Motor neuron (in vitro differentiated cells): ENCODE data around the gene ZNF556. TPM values are rescaled to one million over a fixed set of nuclear protein-coding genes. Genes with fewer than 3 reads are reported as not detected.

Experiments
- ATAC-seq, 8 experiments: fragments of 200-7000 bp; cut with Tn5 transposase; replicated peaks in 6 of 8; 2 replicates each; pipeline ENCODE4 v1.8.0; 2021; ENCODE audit warnings: mild to moderate bottlenecking in 8 of 8, moderate library complexity in 8 of 8
- H3K27ac ChIP-seq, 2 donors: fragments of 250-450 bp; sonication (Bioruptor Pico); 2 replicates each; pipeline ENCODE4 v1.9.0; 2021; ENCODE audit warnings: antibody characterized with exemption in 2 of 2, mild to moderate bottlenecking in 2 of 2, moderate library complexity in 1 of 2
- H3K4me1 ChIP-seq, 2 donors: fragments of 250-450 bp; sonication (Bioruptor Pico); replicated peaks in 1 of 2; 2 replicates each; pipeline ENCODE4 v1.6.1; 2021; ENCODE audit warnings: antibody characterized with exemption in 2 of 2, mild to moderate bottlenecking in 2 of 2, moderate library complexity in 1 of 2
- H3K4me3 ChIP-seq, 5 donors: fragments of 250-450 bp; sonication (Bioruptor Pico); 2 replicates each; pipeline ENCODE4 v1.9.0; 2021; ENCODE audit warnings: antibody characterized with exemption in 5 of 5, mild to moderate bottlenecking in 5 of 5, moderate library complexity in 4 of 5
- WGBS, 10 experiments: fragments of 450-650 bp; shearing (Covaris generic); methylation state at CpG; one replicate each; pipeline ENCODE4 v1.0.0; 2022; 5-methylcytosine and 5-hydroxymethylcytosine counted together
- in situ Hi-C, 9 experiments: fragments of 400-800 bp; cut with MboI; loops; one replicate each; pipeline ENCODE4 v1.15.0; 2021; ENCODE audit warnings: low sequenced_read_pairs in 9 of 9, low pct_unique_long_range_greater_than_20kb in 2 of 9; ENCODE audit not compliant: unreplicated experiment in 9 of 9
- total RNA-seq, 8 experiments: library from RNA; unstranded; fragments of 300-600 nt; gene quantifications; 2 replicates each; pipeline versions ENCODE4 v1.2.3 to v1.2.4, GENCODE V29; 2022

ZNF556 gene
- total RNA-seq, 8 experiments from 2014 or later: 0.07 to 1.1 (median 0.17) TPM

DNA sequence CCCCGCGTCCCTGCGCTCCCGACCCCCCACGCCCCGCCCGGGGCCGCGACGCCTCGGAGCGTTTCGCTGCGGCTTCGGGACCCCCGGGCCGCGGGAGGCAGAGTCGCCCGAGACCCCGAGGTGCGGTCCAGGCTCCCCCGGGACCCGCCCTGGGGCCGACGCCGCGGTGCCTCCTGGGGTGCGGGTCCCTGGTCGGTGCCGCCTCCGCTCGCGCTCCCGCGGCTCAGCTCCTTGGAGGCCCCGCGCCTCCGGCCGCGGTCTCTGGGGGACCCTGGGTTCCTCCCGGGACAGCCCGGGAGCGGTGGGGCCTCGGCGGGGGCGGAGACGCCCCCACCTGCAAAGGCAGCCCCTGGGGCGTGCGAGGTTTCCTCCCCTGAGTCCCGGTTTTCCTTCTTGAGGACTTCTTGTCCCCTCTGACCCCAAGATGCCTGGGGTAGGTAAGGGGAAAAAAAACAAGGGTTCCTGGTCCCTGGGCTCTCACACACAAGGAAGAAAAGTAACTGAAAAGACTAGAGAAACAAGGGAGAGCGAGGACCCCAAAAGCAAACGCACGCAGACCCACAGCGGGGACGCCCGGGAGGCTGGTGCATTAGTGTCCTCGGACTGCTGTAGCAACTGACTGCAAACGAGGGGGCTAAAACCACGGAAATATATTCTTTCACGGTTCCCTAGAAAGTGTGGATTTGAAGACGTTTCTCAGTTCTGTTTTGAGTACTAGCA is 25.1 kb upstream of the ZNF556 start:
- in situ Hi-C loops: loop anchor here in 1 of 9 experiments (25.0 kb wide), 1 partner anchor 95 kb away; the partner anchor contains the start of gene ZNF77
- WGBS, 10 experiments: 0 to 43% (median 15%) methylated on average over 4 to 13 of the region's 62 CpGs; no CpG with 5 or more reads in 3 of the 10 experiments
- H3K4me3 ChIP-seq: peak overlapping the region; percentile 88 to 94 (median 92)
- H3K4me1 ChIP-seq: peaks cover 0 to 6% of the 10 kb centered on the region in 2 donors
- peak in 1 of 8 experiments; percentile 1 for ATAC-seq
- H3K27ac ChIP-seq: peak overlapping the region; percentile 77 to 85

DNA sequence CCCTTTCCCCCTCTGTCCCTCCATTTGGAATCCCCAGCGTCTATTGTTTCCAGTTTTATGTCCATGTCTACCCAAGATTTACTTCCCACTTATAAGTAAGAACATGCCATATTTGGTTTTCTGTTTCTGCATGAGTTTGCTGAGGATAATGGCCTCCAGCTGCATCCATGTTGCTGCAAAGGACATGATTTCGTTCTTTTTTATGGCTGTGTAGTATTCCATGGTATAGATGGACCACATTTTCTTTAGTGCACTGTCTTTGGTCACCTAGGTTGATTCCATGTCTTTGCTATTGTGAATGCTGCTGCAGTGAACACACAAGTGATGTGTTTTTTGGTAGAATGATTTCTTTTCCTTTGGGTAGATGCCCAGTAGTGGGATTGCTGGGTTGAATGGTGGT is 22.0 kb upstream of the ZNF556 start:
- in situ Hi-C loops: loop anchor here in 1 of 9 experiments (25.0 kb wide), 1 partner anchor 92 kb away; the partner anchor contains the start of gene ZNF77
- Histone ChIP-seq H3K27ac (no peak overlapping the region), H3K4me1 (peaks cover 0 to 6% of the 10 kb centered on the region in 2 donors), H3K4me3 (no peak overlapping the region)
- whole genome bisulfite sequencing, 10 experiments: 41 to 100% (median 67%) methylated on average over 1 to 2 of the region's 2 CpGs; no CpG with 5 or more reads in 5 of the 10 experiments
- ATAC-seq: no peak

DNA sequence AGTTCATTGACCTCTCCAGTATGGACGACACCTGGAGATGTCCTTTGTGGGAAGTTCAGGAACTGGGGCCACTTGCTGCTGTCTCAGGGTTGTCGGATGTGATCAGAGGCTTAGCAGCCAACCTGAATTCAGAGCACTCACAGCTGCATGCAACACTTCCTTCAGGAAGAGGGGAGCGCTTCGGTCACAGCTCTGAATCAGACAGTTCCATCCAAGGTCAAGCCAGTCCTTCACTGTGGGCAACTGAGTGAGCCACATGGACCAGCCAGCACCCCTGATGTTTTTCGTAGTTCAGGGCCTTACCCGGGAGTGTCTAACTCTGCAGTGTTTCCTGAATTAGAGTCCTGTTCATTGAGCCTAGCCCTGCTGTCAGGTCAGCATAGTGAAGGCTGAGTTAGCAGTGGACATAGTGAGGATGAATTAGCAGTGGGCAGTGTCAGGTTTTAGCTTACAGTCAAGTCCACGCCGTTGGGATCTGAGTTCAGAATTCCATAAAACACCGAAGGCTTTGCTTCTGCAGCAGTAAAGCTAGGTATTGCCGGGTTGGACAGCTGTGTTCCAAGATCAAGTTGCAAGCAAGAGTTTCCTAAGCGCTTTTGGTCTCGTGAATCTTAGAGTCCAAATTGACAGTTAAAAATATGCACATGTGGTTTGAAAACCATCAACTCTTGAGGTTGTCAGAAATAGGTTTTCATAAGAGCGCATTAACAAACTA is 20.8 kb upstream of the ZNF556 start:
- no peak overlapping the region for H3K4me3 ChIP-seq
- in situ Hi-C loops: loop anchor here in 1 of 9 experiments (25.0 kb wide), 1 partner anchor 91 kb away; the partner anchor contains the start of gene ZNF77
- no peak overlapping the region for H3K27ac ChIP-seq
- 54 to 98% (median 87%) methylated on average over 2 to 10 of the region's 13 CpGs; no CpG with 5 or more reads in 1 of the 10 experiments for WGBS, 10 experiments
- no peak for ATAC-seq
- H3K4me1 ChIP-seq: peaks cover 0 to 6% of the 10 kb centered on the region in 2 donors

DNA sequence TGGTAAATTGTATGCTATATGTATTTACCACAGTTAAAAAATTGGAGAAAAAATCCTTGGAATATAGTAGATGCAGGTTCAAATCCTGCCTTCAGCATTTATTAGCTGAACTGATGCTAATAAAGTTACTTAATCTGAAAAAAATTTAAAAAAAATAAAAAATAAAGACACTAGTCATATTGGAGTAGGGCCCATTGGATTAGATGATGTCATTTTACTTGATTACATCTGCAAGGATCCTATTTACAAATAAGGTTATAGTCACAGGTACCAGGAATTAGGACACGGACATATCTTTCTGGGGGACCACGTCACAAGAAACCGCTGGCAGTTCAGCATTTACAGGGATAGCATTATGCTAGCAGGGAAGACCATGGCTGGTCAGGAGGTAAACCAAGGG is 19.6 kb upstream of the ZNF556 start:
- no peak for ATAC-seq
- 69 to 100% (median 94%) methylated on average over 1 to 3 of the region's 3 CpGs; no CpG with 5 or more reads in 1 of the 10 experiments for WGBS, 10 experiments
- no peak overlapping the region for H3K4me3 ChIP-seq
- H3K4me1 ChIP-seq: peaks cover 0 to 3% of the 10 kb centered on the region in 2 donors
- in situ Hi-C loops: loop anchor here in 1 of 9 experiments (25.0 kb wide), 1 partner anchor 90 kb away; the partner anchor contains the start of gene ZNF77
- no peak overlapping the region for H3K27ac ChIP-seq

DNA sequence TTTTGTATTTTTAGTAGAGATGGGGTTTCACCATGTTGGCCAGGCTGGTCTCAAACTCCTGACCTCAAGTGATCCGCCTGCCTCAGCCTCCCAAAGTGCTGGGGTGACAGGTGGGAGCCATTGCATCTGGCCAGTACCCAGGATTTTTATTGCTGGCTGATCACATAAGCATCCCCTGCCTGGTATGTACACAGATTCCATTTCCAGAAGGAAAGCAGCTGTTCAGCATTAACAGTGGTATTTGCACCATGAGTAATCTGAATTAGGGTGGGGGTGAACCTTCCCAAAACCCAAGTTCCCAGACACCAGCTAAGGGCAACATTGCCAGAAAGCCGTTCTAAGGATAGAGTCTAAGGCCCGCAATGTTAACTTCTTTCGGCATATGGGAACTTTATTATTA is 18.5 kb upstream of the ZNF556 start:
- WGBS, 10 experiments: 80 to 100% (median 90%) methylated on average over 1 to 3 of the region's 4 CpGs; no CpG with 5 or more reads in 5 of the 10 experiments
- Histone ChIP-seq H3K4me1 (no peaks in the 10 kb centered on the region), H3K4me3 (no peak overlapping the region), H3K27ac (no peak overlapping the region)
- ATAC-seq: no peak
- in situ Hi-C loops: loop anchor here in 1 of 9 experiments (25.0 kb wide), 1 partner anchor 89 kb away; the partner anchor contains the start of gene ZNF77

DNA sequence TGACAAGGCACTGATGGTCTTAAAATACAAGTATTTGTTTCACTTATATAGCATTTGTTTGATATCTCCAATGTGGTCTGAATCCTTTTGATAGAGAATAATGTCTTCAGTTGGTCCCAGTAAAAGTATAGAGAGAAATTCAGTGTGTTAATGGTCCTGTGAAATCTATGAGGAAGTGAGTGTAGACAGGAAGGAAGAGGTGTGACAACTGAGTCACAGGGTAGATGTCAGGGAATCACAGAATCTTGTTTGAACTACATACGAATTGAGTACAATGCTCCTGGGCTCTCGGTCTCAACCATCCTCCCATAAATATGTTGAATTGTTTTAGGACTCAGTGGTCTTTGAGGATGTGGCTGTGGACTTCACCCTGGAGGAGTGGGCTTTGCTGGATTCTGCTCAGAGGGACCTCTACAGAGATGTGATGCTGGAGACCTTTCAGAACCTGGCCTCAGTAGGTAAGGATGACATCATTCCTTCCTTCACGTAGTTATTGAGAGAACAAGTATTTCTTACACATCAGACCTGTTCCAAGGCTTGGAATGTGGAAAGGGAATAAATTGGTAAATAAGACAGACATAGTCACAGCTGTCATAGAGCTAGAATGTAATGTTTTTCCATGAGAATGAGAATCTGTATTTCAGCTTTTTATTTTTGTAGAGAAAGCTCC is 16.7 kb upstream of the ZNF556 start:
- no peak for ATAC-seq
- in situ Hi-C loops: no loop called here
- no peak overlapping the region for H3K27ac ChIP-seq
- WGBS, 10 experiments: 50 to 100% (median 100%) methylated on average over 1 to 3 of the region's 3 CpGs; no CpG with 5 or more reads in 1 of the 10 experiments
- no peaks in the 10 kb centered on the region for H3K4me1 ChIP-seq
- H3K4me3 ChIP-seq: no peak overlapping the region

DNA sequence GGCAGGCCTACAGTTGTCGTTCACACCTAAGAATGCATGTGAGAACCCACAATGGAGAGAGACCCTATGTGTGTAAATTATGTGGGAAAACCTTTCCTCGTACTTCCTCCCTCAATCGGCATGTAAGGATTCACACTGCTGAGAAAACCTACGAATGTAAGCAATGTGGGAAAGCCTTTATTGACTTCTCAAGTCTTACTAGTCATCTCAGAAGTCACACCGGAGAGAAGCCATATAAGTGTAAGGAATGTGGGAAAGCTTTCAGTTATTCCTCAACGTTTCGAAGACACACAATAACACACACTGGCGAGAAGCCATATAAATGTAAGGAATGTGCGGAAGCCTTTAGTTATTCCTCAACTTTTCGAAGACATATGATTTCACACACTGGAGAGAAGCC is 14.5 kb upstream of the ZNF556 start:
- WGBS, 10 experiments: 83 to 98% (median 93%) methylated on average over 2 to 10 of the region's 10 CpGs
- Histone ChIP-seq H3K4me1 (no peaks in the 10 kb centered on the region), H3K27ac (no peak overlapping the region), H3K4me3 (no peak overlapping the region)
- in situ Hi-C loops: no loop called here
- no peak for ATAC-seq

DNA sequence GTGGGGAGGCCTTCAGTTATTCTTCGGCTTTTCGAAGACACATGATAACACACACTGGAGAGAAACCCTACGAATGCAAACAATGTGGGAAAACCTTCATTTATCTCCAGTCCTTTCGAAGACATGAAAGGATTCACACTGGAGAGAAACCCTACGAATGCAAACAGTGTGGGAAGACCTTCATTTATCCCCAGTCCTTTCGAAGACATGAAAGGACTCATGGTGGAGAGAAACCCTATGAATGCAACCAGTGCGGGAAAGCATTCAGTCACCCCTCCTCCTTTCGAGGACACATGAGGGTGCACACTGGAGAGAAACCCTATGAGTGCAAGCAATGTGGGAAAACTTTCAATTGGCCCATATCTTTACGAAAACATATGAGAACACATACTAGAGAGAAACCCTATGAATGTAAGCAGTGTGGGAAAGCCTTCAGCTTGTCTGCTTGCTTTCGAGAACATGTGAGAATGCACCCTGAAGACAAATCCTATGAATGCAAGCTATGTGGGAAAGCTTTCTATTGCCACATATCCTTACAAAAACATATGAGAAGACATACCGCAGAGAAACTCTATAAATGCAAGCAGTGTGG is 14.0 kb upstream of the ZNF556 start:
- Histone ChIP-seq H3K27ac (no peak overlapping the region), H3K4me1 (no peaks in the 10 kb centered on the region), H3K4me3 (no peak overlapping the region)
- no peak for ATAC-seq
- in situ Hi-C loops: no loop called here
- WGBS, 10 experiments: 72 to 100% (median 93%) methylated on average over 1 to 11 of the region's 11 CpGs

DNA sequence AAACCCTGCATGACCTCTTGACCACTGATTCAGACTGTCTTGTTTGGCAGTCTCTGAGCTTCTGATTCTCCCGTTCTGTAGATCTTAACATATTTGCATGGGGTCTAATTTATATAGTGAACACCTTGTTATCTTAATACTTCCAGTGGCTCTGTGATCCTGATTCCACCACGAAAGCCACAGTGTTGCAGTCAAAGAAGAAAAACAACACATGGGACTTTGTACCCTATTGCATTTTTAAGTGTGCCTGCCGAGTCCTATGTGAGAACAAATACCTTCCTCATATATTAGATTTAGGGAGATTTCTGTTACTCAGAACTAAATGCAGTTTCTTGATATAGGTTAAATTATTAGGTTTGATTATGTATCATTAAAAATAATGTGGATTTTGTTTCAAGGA is 12.3 kb upstream of the ZNF556 start:
- Histone ChIP-seq H3K4me1 (no peaks in the 10 kb centered on the region), H3K4me3 (no peak overlapping the region), H3K27ac (no peak overlapping the region)
- 46 to 100% (median 94%) methylated on average over 1 to 3 of the region's 3 CpGs; no CpG with 5 or more reads in 2 of the 10 experiments for WGBS, 10 experiments
- ATAC-seq: no peak
- in situ Hi-C loops: no loop called here

DNA sequence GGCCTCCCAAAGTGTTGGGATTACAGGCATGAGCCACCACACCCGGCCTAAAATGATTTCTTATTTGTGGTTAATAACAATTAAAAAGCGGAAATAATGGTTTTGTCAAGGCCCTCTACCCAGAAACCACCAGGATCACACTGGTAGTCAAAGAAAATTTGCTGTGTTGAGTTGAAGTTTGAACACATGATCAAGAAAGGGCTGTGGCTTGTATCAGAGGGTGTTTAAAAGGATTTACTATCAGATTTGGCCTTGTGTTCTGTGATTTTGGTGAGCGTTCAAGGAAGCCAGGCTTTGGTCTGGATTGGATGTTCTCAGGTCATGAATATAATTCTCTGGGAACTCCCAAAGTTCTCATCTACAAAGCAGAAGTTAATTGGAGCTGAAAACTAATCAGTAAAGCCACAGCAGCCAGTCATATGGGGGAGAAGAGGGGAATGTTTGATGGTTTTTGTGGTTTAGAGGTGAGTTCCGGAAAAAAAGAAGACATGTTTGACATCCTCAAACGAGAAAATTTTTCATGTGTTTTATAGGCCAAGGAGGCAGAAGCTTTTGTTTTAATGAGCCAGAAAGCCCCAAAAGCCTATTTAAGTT is 10.6 kb upstream of the ZNF556 start:
- no peak for ATAC-seq
- Histone ChIP-seq H3K4me3 (no peak overlapping the region), H3K4me1 (no peaks in the 10 kb centered on the region), H3K27ac (no peak overlapping the region)
- WGBS, 10 experiments: 29 to 100% (median 95%) methylated on average over 1 to 5 of the region's 5 CpGs
- in situ Hi-C loops: no loop called here

DNA sequence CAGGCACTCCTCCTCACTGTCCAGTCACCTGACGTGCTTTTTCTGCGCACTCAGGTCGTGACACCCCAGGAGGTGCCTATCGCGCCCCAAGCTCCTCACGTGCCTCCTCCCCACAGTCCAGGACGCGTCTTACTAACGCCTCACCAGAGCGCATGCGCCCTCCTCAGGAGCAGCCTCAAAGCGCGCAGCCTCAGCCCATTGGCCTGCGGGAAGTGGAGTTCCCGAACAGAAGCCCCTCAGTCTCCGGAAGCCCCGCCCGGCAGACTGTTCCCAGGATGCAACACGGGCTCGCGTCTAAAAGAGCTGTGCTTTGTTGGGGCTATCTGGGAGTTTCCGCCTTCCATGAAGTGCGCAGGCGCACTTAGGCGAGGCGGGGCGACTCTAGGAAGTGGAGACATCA is 8.3 kb upstream of the ZNF556 start:
- H3K27ac ChIP-seq: no peak overlapping the region
- H3K4me3 ChIP-seq: no peak overlapping the region
- no peaks in the 10 kb centered on the region for H3K4me1 ChIP-seq
- ATAC-seq: no peak
- 60 to 100% (median 99%) methylated on average over 1 to 12 of the region's 27 CpGs; no CpG with 5 or more reads in 5 of the 10 experiments for WGBS, 10 experiments
- in situ Hi-C loops: no loop called here

DNA sequence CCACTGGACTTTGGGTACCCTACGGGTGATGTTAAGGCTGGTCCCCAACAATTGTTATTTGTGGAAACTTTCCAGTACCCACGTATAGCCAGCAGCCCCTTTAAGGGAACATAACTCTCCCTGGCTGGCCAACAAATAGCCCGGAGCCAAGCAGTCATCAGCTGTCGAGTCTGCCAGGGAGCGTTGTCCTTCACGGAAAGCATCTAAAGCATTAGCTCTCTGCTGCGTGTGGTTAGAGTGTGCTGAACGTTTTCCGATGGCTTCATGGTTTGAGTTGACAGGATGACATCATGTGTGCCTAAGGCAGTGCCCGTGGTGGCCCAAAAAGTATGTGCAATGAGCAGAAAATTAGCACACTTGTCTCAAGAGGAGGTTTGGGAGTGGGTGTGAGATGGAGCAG is 3.3 kb upstream of the ZNF556 start:
- Histone ChIP-seq H3K27ac (no peak overlapping the region), H3K4me3 (no peak overlapping the region), H3K4me1 (no peaks in the 10 kb centered on the region)
- ATAC-seq: no peak
- 10 to 82% (median 68%) methylated on average over 2 to 9 of the region's 10 CpGs; no CpG with 5 or more reads in 3 of the 10 experiments for WGBS, 10 experiments
- in situ Hi-C loops: no loop called here
